ENCODE results near the gene DBX1.
"Not testable (repeated sequence)": the region's sequence is repeated elsewhere in the genome, so short reads cannot be mapped to it uniquely, and the experiment has no call there.

Gene DBX1, protein sequence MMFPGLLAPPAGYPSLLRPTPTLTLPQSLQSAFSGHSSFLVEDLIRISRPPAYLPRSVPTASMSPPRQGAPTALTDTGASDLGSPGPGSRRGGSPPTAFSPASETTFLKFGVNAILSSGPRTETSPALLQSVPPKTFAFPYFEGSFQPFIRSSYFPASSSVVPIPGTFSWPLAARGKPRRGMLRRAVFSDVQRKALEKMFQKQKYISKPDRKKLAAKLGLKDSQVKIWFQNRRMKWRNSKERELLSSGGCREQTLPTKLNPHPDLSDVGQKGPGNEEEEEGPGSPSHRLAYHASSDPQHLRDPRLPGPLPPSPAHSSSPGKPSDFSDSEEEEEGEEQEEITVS

DNA sequence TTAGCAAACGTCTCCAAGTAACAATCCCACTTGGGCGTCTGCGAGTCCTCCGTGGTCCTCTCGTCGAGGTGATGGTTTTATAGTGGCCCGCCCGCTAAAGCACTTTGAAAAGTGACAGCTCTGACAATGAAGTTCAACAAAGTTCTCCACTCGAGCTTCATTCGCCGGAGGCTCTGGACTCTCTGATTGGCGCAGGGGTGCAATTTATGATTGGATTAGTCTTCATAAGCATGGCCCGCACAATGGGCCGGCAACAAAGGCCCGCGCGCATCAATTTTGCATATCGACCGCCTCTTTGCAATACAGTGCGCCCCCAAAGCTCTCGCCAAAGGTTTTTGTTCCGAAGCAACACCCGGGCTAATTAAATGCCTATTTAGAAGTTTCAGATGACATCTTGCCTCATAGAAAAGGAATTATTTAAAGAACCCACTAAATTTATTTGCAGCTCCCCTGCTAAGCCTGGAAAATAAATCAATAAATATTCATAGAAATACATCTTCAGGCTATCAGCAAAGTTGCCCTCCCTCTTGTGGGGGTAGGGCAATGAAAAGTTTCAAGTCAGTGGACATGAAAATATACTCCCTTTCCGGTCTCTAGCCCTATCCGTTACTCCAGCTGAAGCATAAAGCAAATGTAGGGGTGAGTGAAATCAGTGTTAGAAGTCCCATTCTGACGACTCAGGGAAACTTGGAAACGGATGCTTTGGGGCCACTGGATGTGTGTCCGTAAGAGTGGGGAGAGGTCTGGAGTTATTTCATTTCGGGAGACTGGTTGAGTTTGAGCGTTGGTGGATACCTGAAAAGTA is at the start of gene DBX1:
DBX1 (minus strand) TSS at position 51 of the 805 bp plus-strand sequence. CDS start 151 bp downstream, outside the sequence.
- DNase-seq: no peak

DNA sequence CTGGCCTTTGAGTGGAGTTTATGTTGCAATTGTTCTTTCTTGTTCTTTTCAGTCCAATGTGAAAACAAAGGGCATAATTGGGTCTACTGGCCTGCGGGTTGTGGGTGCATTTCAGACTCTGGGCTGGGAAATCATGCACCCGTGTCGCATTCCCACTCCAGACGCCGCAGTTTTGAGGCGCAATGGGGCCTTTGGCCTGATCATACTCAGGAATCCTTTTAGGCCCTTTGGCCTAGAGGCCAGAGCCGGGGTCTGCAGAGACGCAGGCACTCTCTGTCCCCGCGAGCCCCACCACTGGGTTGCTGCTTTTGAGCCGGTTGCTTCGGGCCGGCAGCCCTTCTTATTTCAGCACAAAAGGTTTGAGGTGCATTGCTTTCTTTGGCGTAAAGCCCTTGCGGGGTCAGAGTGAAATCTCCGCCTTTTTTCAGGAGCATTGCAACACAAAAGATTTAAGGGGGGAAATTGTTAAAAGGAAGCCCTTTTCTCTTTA is 48.4 kb upstream of the DBX1 start:
- DNase-seq: no peak

DNA sequence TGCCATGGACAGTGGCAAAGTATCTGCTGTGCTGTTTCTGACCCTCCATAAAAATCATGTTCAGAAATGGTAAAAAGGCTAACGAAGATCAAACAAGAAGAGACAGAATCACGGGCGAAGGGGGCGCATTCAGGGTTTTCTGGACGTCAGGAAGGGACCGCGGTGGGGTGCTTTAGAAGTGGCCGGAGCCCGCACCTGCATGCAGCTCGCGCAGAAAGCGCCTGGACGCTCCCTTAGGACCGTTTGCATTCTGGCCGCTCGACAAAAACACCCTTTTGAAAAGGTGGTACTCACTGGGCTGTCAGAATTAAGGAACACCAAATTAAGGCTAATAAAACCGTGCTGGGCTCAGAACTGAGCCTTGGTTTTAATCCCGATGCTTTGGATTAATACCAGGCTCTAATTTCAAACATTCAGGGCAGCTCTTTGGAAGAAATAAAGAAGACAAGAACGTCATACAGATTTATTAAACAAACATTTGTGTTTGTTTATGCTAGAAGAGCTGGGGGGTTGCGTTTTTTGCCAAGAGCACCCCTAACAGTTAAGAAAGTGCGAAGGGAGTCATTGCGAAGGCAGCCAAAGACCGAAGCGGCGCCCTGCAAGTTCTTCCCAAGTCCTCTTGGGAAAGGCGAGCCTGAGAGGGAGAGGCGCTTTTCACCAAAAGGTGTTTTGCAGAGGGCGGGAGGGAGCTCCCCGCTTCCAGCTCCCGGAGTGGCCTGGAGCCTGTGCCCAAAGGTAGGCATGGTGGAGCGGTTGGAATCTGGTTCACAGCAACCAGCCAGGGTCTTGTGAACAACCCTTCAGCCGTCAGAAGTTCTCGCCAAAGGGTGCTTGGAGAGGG is 47.7 kb upstream of the DBX1 start:
- DNase-seq: no peak

DNA sequence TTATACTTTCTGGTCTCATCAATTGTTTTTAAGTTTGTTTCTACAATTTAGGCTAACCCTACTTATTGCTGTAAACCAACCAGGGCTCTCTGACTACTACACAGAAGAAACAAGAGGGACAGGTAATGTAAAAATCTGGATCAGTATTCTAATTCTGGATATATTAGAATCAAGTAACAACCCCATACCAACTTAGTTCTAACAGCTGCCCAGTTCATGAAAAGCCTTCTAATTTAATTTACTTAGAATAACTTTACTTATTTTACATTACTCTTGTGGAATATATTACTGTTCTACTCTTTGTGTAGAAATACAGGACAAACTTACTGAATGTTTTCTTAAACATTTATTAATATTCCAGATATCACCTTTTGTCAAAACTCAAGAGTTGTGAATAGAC is 45.5 kb upstream of the DBX1 start:
- DNase-seq: no peak

DNA sequence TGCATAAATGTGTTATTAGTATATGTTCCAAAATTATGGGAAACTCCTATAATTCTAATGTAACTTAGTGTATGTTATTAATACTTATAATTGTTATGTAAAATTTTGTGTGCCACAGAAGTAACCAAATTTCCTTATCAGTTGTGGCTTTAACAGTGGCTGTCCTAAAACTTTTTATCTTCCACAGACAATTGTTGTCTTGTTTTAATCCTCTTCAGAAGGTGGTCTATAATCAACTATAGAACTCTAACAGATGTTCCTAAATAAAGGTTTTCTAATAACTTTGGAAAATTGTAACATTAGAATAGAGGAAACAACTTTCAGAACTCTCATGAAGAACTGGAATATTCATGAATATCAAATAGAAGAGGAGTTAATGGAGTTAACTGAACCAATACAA is 44.4 kb upstream of the DBX1 start:
- DNase-seq: no peak

DNA sequence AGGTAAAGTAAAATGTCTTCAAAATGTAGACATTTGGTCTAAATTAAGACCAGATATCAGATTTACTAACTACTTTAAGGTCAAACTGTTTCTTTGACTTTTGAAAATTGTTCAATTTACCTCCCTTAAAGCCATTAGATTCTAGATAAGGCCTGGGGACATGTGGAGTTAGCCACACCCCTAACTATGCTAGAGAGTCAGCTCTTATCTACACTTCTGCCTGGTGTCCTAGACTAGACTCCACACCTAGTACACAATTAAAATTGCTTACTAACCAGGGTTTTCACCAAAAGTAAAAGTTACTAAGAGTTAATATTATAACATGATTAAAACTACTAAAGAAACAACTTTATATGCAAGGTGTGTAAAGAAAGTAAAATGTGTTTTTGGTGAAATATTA is 43.6 kb upstream of the DBX1 start:
- no peak for DNase-seq

DNA sequence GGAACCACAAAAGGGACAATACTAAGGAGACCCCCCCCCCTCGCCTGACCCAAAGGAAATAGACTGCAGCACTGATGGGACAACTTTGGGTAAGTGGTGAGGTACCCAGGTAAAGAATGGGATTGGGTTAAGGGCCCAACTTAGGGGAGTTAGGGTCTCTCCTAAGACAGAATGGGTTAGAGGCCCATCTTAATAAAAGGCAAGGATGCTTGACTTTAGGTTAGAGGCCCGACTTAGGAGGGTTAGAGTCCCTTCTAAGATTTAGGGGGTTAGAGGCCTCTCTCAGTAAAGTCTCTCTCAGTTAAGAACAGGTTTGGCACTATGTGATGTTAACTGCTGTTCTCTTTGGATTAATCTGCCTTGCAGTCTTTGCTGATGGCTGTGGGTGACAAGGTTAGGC is 41.0 kb upstream of the DBX1 start:
- DNase-seq: no peak

DNA sequence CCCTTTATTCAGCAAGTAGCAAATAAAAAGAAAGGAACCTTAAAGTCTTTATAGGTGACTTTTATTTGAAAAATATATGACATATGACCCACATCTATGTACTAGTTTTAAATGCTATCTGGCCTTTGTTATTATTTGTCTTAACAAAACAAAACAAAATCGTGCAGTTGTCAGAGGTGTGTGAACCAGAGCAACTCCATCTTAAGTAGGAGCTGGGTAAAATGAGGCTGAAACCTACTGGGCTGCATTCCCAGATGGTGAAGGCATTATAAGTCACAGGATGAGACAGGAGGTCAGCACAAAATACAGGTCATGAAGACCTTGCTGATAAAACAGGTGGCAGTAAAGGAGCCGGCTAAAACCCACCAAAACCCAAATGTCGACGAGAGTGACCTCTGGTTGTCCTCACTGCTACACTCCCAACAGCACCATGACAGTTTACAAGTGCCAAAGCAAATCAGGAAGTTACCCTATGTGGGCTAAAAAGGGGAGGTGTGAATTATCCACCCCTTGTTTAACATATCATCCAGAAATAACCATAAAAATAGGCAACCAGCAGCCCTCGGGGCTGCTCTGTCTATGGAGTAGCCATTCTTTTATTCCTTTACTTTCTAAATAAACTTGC is 40.2 kb upstream of the DBX1 start:
- not testable (repeated sequence) for DNase-seq

DNA sequence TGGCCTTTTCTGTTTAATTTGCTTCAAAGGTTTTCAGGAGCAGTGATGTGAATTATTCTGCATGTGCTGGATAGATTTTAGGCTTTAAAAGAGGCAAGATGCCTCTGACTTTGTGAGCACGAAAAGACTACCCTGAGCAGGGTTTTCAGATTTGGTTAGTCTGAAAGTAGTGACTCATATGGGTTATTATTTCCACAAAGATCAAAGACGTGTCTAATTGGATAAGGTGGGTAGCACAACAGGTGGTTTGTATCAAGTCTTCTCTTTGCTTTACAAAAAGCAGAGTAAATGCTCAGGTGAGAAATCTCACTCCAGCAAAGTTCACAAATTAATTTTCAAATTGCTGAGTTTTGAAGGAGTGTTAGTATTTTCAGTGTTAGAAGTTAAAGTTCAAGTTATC is 37.6 kb upstream of the DBX1 start:
- no peak for DNase-seq

DNA sequence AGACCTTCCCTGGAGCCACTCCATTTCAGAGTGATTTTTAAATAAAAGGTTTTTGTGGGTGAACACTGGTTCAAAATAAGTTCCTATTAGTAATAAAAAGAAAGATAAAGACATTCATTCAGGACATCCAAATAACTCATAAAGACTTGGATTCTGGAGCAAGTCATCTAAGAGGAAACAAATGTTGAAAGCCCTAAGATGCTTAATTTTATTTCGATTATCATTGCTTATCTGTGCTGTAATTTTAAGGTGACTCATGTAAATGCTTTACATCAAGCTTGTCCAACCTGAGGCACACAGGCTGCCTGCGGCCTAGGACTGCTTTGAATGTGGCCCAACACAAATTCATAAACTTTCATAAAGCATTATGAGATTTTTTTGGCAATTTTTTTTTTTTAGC is 34.2 kb upstream of the DBX1 start:
- DNase-seq: no peak

DNA sequence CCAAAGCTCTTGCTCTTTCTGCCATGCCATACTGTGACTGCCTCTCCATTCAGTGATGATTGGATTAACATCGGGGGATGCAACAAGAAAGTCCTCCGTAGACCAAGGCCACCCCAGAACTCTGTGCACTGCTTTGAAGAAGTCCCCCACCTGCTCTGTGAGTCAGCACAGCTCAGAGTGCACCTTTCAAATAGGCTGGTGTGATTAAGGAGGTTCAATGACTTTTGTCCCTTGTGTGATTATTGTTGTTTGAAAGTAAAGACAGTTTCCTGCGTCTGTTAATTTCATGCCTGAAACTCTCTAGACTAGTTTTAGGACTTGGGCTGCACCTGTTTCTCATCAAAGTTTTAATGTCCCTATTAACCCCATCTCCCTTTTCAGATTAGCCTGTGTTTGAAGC is 33.0 kb upstream of the DBX1 start:
- no peak for DNase-seq

DNA sequence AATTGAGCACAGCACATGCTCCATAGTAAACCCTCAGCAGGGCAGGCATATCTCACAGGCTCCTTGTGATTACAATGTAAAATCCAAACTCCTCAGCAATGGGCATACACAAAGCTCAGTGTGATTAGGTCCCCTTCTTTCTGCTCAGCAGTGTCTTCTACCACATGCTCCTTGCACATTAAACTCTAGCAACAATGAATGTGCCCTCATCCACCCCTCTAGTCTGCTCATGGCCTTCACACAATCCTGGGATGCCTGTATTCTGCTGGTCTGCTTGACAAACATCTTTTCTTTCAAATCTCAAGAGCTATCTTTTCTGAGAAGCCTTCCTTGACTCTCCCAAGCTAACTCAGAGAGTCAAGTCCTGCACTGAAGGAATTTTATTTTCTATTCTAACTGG is 32.4 kb upstream of the DBX1 start:
- DNase-seq: no peak

DNA sequence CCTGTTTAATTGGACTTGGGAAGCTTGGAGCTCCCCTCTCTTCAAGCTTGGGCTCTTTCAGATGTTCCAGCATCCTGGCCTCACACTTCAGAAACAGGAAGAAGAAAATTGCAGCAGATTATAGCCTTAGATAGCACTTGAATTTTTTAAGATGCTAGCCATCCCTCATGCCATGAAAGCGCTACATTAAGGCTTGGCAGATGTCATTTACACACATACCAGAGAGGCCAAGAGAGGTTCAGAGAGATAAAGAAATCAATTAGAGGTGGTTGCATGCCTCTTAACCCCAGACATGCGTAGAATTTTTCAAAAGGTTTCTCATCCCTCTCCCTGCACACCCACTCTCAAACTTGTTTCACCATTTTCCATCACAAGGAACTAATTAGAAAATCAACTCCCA is 31.9 kb upstream of the DBX1 start:
- no peak for DNase-seq

DNA sequence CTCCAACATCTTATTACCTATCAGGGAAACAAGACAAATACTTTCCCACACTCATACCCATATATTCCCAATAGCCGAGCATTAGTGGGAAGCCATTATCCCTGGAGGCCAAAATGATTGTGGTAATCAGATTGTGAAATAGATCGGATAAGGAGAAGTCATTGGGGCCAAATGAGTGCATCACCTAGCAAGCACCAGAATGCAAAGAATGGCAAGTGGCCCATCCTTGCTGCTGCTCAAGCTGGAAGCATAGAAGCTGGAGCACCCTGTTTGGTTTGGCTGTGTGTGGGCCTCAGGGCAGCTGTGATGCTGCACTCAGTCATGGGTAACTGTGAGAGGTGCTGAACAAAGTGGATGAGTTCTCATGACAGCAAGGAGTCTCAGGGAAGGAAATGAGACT is 18.7 kb upstream of the DBX1 start:
- no peak for DNase-seq

DNA sequence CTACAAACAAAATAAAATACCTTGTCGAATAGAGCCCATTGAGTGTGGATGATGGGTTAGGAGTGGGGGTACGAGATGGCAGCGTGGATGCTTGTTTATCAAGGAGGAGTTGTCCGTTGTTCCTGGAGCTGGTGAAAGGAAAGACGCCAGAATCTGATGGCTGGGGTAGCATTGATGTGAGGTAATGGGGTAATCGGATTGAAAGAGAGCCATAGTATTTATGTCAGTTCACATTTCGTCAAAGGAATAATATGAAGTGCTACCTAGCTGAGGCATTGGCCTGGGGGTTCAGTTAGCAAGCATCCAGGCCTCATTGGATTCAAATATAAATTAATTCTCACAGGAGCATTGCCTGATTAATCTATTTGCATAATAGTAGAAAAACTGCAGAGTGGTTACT is 16.9 kb upstream of the DBX1 start:
- no peak for DNase-seq

DNA sequence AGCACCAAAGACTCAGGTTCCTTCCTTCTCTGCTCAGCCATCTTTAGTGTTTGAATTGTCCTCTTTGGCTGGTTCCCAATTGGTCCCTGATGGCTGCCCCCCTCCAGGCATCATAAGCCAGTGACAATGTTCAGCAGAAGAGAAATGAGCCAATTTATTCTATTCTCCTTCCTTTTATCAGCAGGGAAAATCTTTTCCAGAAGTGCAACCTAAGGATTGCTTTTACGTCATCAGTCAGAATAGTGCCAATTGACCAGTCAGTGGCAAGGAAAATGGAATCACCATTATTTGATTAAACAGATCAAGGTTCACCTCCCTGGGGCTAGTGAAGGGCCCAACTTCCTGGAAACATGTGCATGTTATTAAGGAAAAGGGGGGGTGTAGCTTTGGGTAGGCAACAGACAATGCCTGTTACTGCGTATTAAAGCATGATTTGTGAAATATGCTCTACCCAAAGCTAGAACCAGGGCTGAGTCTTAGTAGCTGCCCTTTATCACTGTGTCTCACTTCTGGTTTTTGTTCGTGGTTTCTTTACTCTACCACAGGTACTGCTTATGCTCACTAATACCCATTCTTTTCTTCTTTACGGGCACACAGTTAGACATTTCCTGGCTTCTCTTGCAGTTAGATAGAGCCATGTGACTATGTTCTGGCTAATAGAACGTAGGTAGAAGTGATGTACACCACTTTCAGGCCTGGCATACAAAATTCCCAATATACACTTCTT is 12.6 kb upstream of the DBX1 start:
- DNase-seq: no peak

DNA sequence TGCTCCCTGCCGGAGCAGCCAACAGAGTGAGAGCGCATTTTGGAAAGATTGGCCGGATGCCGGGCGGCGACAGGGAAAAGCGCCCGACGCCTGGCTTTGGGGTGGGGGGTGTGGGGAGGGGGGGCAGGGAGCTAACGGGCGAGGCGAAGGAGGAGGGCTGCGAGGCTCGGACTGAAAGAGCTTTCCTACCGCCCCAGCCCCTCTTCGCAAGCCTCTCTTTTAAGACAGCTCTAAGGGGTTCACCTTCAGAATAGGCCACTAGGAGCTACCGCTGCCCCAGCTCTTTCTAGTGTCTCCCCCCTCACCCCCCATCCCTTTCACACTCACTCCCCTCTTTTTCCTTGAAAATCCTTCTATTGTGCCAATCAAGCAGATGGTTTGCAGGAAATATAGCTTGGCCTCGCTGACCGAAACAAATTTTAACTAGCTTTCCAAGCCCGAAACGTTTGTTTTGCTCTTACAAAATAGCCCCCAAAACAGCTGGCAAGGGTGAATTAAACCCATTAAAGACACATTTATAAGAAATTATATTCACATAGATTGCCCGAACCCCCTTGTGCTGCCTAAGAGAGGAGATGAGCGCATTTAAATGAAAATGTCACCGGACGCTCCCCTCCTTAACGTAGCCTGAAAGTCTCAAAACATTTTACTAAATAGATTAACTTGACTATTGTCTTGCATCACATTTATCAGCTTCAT is 3.7 kb upstream of the DBX1 start:
- DNase-seq: no peak

DNA sequence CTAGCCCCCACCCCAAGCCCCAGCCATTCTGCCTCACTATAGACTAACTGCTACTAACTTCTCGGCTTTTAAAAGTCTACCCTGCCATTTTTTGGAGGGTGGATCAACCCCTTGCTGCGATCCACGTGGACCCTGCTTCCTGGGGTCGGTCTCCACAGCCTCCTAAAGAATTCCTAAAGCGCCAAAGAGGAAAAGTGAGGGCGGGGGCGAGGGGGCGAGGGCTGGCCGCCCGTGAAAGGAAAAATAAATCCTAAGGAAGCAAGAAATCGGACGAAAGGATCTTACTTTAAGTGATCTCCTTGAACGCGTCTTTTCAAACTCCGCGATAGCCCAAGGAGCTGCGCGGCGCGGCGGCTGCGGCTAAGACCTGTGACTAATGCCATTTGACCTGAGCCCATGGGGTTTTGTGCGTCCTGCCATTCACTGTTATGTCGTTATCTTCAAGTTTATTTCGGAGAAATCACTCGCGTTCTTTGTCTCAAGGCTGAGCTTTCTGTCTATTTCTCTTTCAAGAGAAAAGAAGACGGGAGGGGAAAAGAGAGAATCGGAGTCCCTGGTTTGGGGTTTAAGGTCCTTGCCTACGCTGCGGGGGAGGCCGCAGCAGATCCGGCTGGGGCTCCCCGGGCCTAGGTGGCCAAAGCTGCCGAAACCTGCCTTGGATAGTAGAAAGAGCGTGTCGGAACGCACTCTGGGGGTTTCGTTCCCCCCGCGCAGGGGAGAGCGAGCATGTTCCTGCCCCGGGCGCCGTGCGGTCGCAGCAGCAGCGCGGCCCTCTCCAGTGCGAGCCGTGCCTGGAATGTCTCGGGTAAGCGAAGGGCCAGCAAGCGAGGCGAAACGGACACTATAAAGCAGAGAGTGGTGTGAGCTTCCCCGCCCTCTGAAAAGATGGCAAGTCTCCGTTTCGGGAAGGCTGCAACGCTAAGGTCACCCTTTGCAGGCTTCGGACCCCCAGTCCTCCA is 2.8 kb upstream of the DBX1 start:
- DNase-seq: no peak

DNA sequence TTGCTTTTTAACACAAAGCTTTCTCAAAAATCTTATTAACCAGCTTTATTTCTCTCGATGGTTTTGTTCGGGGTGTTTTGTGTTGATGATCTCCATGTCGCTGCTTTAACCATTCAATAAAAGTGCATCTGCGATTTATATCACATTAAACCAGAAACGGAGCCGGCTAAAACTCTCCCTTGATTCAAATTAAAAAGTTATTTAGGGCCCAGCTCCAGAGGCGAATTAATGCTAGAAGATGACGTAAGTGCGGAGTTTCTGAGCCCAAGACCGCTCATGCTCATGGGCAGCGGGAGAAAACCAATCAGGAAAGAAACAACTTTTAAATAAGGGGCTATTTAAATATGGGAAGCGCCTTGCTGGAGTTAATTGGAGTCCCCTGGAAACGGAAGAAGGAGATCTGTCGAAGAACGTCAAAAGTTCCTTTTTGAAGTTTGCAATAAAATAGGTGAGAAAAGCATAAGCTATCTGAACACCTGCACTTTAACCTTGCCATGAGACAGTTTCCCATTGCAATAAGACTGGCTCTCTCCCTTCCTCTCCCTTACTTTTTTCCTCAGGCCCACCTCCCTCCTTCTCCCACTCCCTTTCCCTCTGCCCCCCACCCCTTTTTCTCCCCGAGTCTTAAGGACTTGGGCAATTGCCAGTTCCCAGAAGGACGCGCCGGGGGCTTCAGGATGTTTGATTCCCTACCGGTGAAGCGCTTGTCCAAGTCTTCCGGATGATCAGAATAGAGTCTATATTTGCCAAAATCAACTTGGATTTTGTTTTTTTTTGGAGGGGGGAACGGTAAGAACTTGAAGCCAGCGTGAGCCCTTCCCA is 1.9 kb upstream of the DBX1 start:
- no peak for DNase-seq
